ENCODE measurements around the gene SPAG6. TPM values are rescaled to one million over a fixed set of nuclear protein-coding genes. Genes with fewer than 3 reads are reported as not detected.

SPAG6 gene
- total and polyA plus RNA-seq, 2 experiments from 2014 or later, result 0.21 TPM; not detected in 1

DNA sequence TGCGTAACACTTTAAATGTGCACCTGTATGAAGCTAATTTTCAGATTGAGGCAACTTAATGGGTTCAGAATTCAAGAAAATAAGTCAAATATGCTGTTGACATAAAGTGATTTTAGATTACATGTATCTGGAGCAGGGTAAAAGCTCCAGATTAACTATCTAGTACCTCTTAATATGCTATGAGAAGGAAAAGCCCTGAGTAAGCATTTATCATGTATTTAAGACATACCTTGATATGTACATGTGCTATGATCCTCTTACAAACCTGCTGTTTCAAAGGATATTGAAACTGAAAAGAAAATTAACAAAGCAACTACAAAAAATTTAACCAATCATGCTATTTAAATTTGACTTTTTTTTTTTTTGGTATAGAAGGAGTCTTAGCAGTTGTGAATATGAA, 4.5 kb downstream of the SPAG6 start:
- no peak overlapping the region for H3K4me3 Mint-ChIP-seq
- peaks cover 41% of the 10 kb centered on the region for H3K27me3 Mint-ChIP-seq (ENCODE audit: insufficient read depth, low read depth, poor library complexity)
- TF ChIP-seq STAT1 (IDR thresholded peaks at IDR 0.05; ENCODE audit: unreplicated experiment), result no peak
- no peak for TF ChIP-seq EZH2phosphoT487 (IDR thresholded peaks at IDR 0.05; ENCODE audit: unreplicated experiment)
- no peak for TF ChIP-seq ZNF331 (CRISPR knock-in tag; IDR thresholded peaks at IDR 0.05; ENCODE audit: low read depth)
- TF ChIP-seq POLR2AphosphoS5 (IDR thresholded peaks at IDR 0.05; ENCODE audit: low read depth), result no peak

GRCh38 chr10:22351131-22351703, 5.9 kb downstream of the SPAG6 start:
- ATAC-seq (no peak), DNase-seq (ENCODE audit: low spot score) (no peak)
- H3K27ac ChIP-seq (ENCODE audit: low read depth), result no peak overlapping the region
- Mint-ChIP-seq H3K9me3 (no peaks in the 10 kb centered on the region), H3K27me3 (ENCODE audit: insufficient read depth, low read depth, poor library complexity) (peaks cover 26% of the 10 kb centered on the region), H3K4me3 (no peak overlapping the region), H3K27ac (no peak overlapping the region), H3K4me1 (no peaks in the 10 kb centered on the region), H3K36me3 (ENCODE audit: low read depth) (no peaks in the 10 kb centered on the region)
- H4K20me1 ChIP-seq (replicated peaks; ENCODE audit: insufficient read depth), result no peaks in the 10 kb centered on the region; the same call in 1 of the 2 replicates
- no peak overlapping the region for H3K4me2 ChIP-seq
- H3K4me1 ChIP-seq (ENCODE audit: insufficient read depth), result no peaks in the 10 kb centered on the region
- no peaks in the 10 kb centered on the region for H3F3A ChIP-seq (replicated peaks; ENCODE audit: low read depth)
- H3K9me2 ChIP-seq (ENCODE audit: insufficient read depth), result no peaks in the 10 kb centered on the region
- peaks cover 34% of the 10 kb centered on the region for H3K27me3 ChIP-seq (ENCODE audit: insufficient read depth)
- no peaks in the 10 kb centered on the region for H3K79me2 ChIP-seq (replicated peaks; ENCODE audit: insufficient read depth)
- no peaks in the 10 kb centered on the region for H3K36me3 ChIP-seq (ENCODE audit: insufficient read depth)
- no peak overlapping the region for H3K4me3 ChIP-seq
- H2AFZ ChIP-seq, result no peak overlapping the region
- TF ChIP-seq JUNB (IDR thresholded peaks at IDR 0.05; ENCODE audit: unreplicated experiment) (no peak), ETS1 (IDR thresholded peaks at IDR 0.05) (no peak), ZNF114 (CRISPR knock-in tag; IDR thresholded peaks at IDR 0.05) (no peak), POLR2AphosphoS5 (IDR thresholded peaks at IDR 0.05; ENCODE audit: low read depth) (no peak), REST (IDR thresholded peaks at IDR 0.05; ENCODE audit: unreplicated experiment) (no peak), STAT1 (IDR thresholded peaks at IDR 0.05; ENCODE audit: unreplicated experiment) (no peak), ZNF331 (CRISPR knock-in tag; IDR thresholded peaks at IDR 0.05; ENCODE audit: low read depth) (no peak), CTCF (conservative IDR thresholded peaks at IDR 0.05; ENCODE audit: low read depth in 2 of 2) (no peak)

More for the DNA sequence above, 4.5 kb downstream of the SPAG6 start:
- Histone ChIP-seq H3K4me3 (no peak overlapping the region), H3K79me2 (replicated peaks; ENCODE audit: insufficient read depth) (no peaks in the 10 kb centered on the region), H3K27me3 (ENCODE audit: insufficient read depth) (peaks cover 49% of the 10 kb centered on the region), H2AFZ (no peak overlapping the region), H3K4me2 (no peak overlapping the region), H3F3A (replicated peaks; ENCODE audit: low read depth) (peaks cover 5% of the 10 kb centered on the region), H3K36me3 (ENCODE audit: insufficient read depth) (no peaks in the 10 kb centered on the region), H4K20me1 (replicated peaks; ENCODE audit: insufficient read depth) (no peaks in the 10 kb centered on the region; the same call in 1 of the 2 replicates), H3K4me1 (ENCODE audit: insufficient read depth) (peaks cover 1% of the 10 kb centered on the region; the same call in 1 of the 2 replicates), H3K9me2 (ENCODE audit: insufficient read depth) (no peaks in the 10 kb centered on the region), H3K27ac (ENCODE audit: low read depth) (no peak overlapping the region)
- Mint-ChIP-seq H3K4me1 (no peaks in the 10 kb centered on the region), H3K27ac (no peak overlapping the region), H3K9me3 (no peaks in the 10 kb centered on the region), H3K36me3 (ENCODE audit: low read depth) (no peaks in the 10 kb centered on the region)
- ATAC-seq (no peak), DNase-seq (ENCODE audit: low spot score) (no peak)
